ENCODE data around the gene TDO2.
"Not testable (repeated sequence)": the region's sequence is repeated elsewhere in the genome, so short reads cannot be mapped to it uniquely, and the experiment has no call there.

Gene TDO2

GRCh38 chr4:155908187-155909139 lies 5.0 kb downstream of the TDO2 start:
- DNase-seq, result no peak

- no peak for DNase-seq
Observed at GRCh38 chr4:155909615-155910226, 6.2 kb downstream of the TDO2 start.

GRCh38 chr4:155911905-155912304 lies 8.4 kb downstream of the TDO2 start:
- DNase-seq, result no peak

- no peak for DNase-seq
Observed at GRCh38 chr4:155914782-155915181, 11.3 kb downstream of the TDO2 start.

GRCh38 chr4:155921597-155921996 lies 18.1 kb downstream of the TDO2 start:
- no peak for DNase-seq

GRCh38 chr4:155924637-155925036 lies 21.1 kb downstream of the TDO2 start:
- DNase-seq, result no peak

- DNase-seq, result no peak
Observed at GRCh38 chr4:155929833-155930232, 26.3 kb downstream of the TDO2 start.

- DNase-seq, result no peak
Observed at GRCh38 chr4:155930330-155930729, 26.8 kb downstream of the TDO2 start.

GRCh38 chr4:155931634-155932033 lies 28.1 kb downstream of the TDO2 start:
- no peak for DNase-seq

GRCh38 chr4:155934634-155935033 lies 31.1 kb downstream of the TDO2 start:
- not testable (repeated sequence) for DNase-seq

GRCh38 chr4:155935389-155935986 lies 32.0 kb downstream of the TDO2 start:
- DNase-seq, result no peak

- no peak for DNase-seq
Observed at GRCh38 chr4:155941085-155941790, 37.7 kb downstream of the TDO2 start.

GRCh38 chr4:155941820-155942219 lies 38.3 kb downstream of the TDO2 start:
- no peak for DNase-seq

- DNase-seq, result no peak
Observed at GRCh38 chr4:155943605-155944291, 40.3 kb downstream of the TDO2 start.

- DNase-seq, result no peak
Observed at GRCh38 chr4:155944516-155944915, 41.0 kb downstream of the TDO2 start.

- no peak for DNase-seq
Observed at GRCh38 chr4:155946486-155946885, 43.0 kb downstream of the TDO2 start.

- DNase-seq, result no peak
Observed at GRCh38 chr4:155948541-155948940, 45.0 kb downstream of the TDO2 start.

GRCh38 chr4:155950461-155950860 lies 47.0 kb downstream of the TDO2 start:
- no peak for DNase-seq

- no peak for DNase-seq
Observed at GRCh38 chr4:155952501-155952901, 49.0 kb downstream of the TDO2 start.

- DNase-seq, result peak; percentile 37 to 43
Observed at GRCh38 chr4:155953151-155954117, 49.9 kb downstream of the TDO2 start, which contains the start of gene CTSO. Gene CTSO (minus strand): TSS chr4:155953866. CDS start chr4:155953847, 19 bp downstream.

GRCh38 chr4:155954118-155954685 lies 50.7 kb downstream of the TDO2 start:
- no peak for DNase-seq
